GM18517 (cell line): ENCODE results near the gene KCNH2.
"Not testable (repeated sequence)": the region's sequence is repeated elsewhere in the genome, so short reads cannot be mapped to it uniquely, and the experiment has no call there.

ENCODE experiments used
- ATAC-seq: cut with Tn5 transposase; IDR thresholded peaks from one replicate; pipeline ENCODE4 v1.9.1; 2021; ENCODE audit warnings: mild to moderate bottlenecking, moderate library complexity; ENCODE audit not compliant: unreplicated experiment

Gene KCNH2

GRCh38 chr7:151012911-151013347, 34.8 kb upstream of the KCNH2 start:
- no peak for ATAC-seq

- ATAC-seq = no peak
These were observed 34.0 kb upstream of the KCNH2 start for GRCh38 chr7:151012031-151012692.

- not testable (repeated sequence) for ATAC-seq
These were observed 33.5 kb upstream of the KCNH2 start for GRCh38 chr7:151011616-151012015.

- no peak for ATAC-seq
These were observed 32.9 kb upstream of the KCNH2 start for GRCh38 chr7:151011097-151011409.

- no peak for ATAC-seq
These were observed 32.4 kb upstream of the KCNH2 start for GRCh38 chr7:151010307-151011096.

- ATAC-seq = no peak
These were observed 31.9 kb upstream of the KCNH2 start for GRCh38 chr7:151010037-151010306.

- ATAC-seq = no peak
These were observed 31.4 kb upstream of the KCNH2 start for GRCh38 chr7:151009327-151010036.

- peak; percentile 74 for ATAC-seq
These were observed 30.6 kb upstream of the KCNH2 start for GRCh38 chr7:151008511-151009323.

- ATAC-seq = no peak
These were observed 30.0 kb upstream of the KCNH2 start for GRCh38 chr7:151008143-151008510.

- ATAC-seq = no peak
These were observed 29.4 kb upstream of the KCNH2 start for GRCh38 chr7:151007469-151007898.

- ATAC-seq = no peak
These were observed 28.6 kb upstream of the KCNH2 start for GRCh38 chr7:151006590-151007300.

GRCh38 chr7:151005566-151005965, 27.4 kb upstream of the KCNH2 start:
- ATAC-seq = no peak

GRCh38 chr7:151003572-151003971, 25.5 kb upstream of the KCNH2 start:
- no peak for ATAC-seq

GRCh38 chr7:151001546-151001945, 23.4 kb upstream of the KCNH2 start:
- no peak for ATAC-seq

GRCh38 chr7:151000897-151001495, 22.9 kb upstream of the KCNH2 start:
- no peak for ATAC-seq

GRCh38 chr7:150999497-151000230, 21.5 kb upstream of the KCNH2 start:
- no peak for ATAC-seq

- no peak for ATAC-seq
These were observed 20.9 kb upstream of the KCNH2 start for GRCh38 chr7:150999001-150999400.

- ATAC-seq = no peak
These were observed 20.2 kb upstream of the KCNH2 start for GRCh38 chr7:150998341-150998740.

GRCh38 chr7:150997817-150998216, 19.7 kb upstream of the KCNH2 start:
- ATAC-seq = no peak

GRCh38 chr7:150997075-150997511, 19.0 kb upstream of the KCNH2 start:
- no peak for ATAC-seq
